SK-N-MC (cell line): ENCODE results near the gene CAMK2N1.

Experiments used
- DNase-seq: peaks from one replicate; pipeline ENCODE4 v3.0.0-alpha.2; 2011; ENCODE audit warnings: low read depth, low spot score
- H3K27ac ChIP-seq: fragments of 200-600 bp; sonication (generic); 2 replicates; pipeline ENCODE4 v1.5.1; 2016; ENCODE audit warnings: mixed run types
- H3K36me3 ChIP-seq: fragments of 200-600 bp; sonication (generic); 2 replicates; pipeline ENCODE4 v1.6.1; 2017; ENCODE audit warnings: antibody characterized with exemption, low read length, mixed read lengths; ENCODE audit not compliant: insufficient read depth
- H3K4me3 ChIP-seq: fragments of 200-600 bp; sonication (generic); 2 replicates; pipeline ENCODE4 v1.5.1; 2016
- H3K9ac ChIP-seq: fragments of 200-600 bp; sonication (generic); 2 replicates; pipeline ENCODE4 v1.8.0; 2017; ENCODE audit warnings: mixed run types, mixed read lengths; ENCODE audit not compliant: insufficient read length
- H3K9me3 ChIP-seq: fragments of 200-600 bp; sonication (generic); 2 replicates; pipeline ENCODE4 v1.6.1; 2017; ENCODE audit warnings: low read depth, mild to moderate bottlenecking, antibody characterized with exemption, low read length, moderate library complexity, mixed read lengths
- EZH2 ChIP-seq: fragments of 200-600 bp; sonication (generic); IDR thresholded peaks from one replicate; pipeline ENCODE4 v1.6.1; 2017; ENCODE audit warnings: antibody characterized with exemption
- FOXP2 ChIP-seq: optimal IDR thresholded peaks from 2 replicates; pipeline ENCODE3; 2011; ENCODE audit warnings: mild to moderate bottlenecking, moderate library complexity; ENCODE audit not compliant: insufficient read depth; ENCODE audit errors: extremely low read length, control extremely low read depth
- POLR2AphosphoS5 ChIP-seq: IDR thresholded peaks from 2 replicates; pipeline ENCODE4 v1.6.1; 2012; ENCODE audit warnings: mild to moderate bottlenecking, low read depth, low read length, borderline replicate concordance

The CAMK2N1 gene

GRCh38 chr1:20492751-20493150 lies 6.7 kb upstream of the CAMK2N1 start:
- no peaks in the 10 kb centered on the region for H3K36me3 ChIP-seq
- H3K9me3 ChIP-seq: no peaks in the 10 kb centered on the region
- H3K4me3 ChIP-seq: no peak overlapping the region
- no peak overlapping the region for H3K9ac ChIP-seq
- no peak overlapping the region for H3K27ac ChIP-seq
- TF ChIP-seq EZH2 (no peak), FOXP2 (no peak), POLR2AphosphoS5 (no peak)
- DNase-seq: no peak

- TF ChIP-seq EZH2 (no peak), FOXP2 (no peak), POLR2AphosphoS5 (no peak)
- Histone ChIP-seq H3K4me3 (no peak overlapping the region), H3K9ac (no peak overlapping the region), H3K36me3 (no peaks in the 10 kb centered on the region), H3K27ac (no peak overlapping the region), H3K9me3 (no peaks in the 10 kb centered on the region)
- no peak for DNase-seq
Observed at GRCh38 chr1:20491866-20492265, 5.9 kb upstream of the CAMK2N1 start.

- no peaks in the 10 kb centered on the region for H3K36me3 ChIP-seq
- no peak for DNase-seq
- H3K27ac ChIP-seq: no peak overlapping the region
- TF ChIP-seq EZH2: no peak
- no peak for TF ChIP-seq FOXP2
- no peak for TF ChIP-seq POLR2AphosphoS5
- H3K4me3 ChIP-seq: no peak overlapping the region
- no peak overlapping the region for H3K9ac ChIP-seq
- no peaks in the 10 kb centered on the region for H3K9me3 ChIP-seq
Observed at GRCh38 chr1:20491178-20491577, 5.2 kb upstream of the CAMK2N1 start.

- H3K9me3 ChIP-seq: no peaks in the 10 kb centered on the region
- H3K9ac ChIP-seq: no peak overlapping the region
- H3K27ac ChIP-seq: no peak overlapping the region
- H3K4me3 ChIP-seq: no peak overlapping the region
- H3K36me3 ChIP-seq: no peaks in the 10 kb centered on the region
- no peak for TF ChIP-seq EZH2
- no peak for TF ChIP-seq POLR2AphosphoS5
- TF ChIP-seq FOXP2: no peak
- DNase-seq: no peak
Observed at GRCh38 chr1:20487236-20487590, 1.2 kb upstream of the CAMK2N1 start.

- no peak overlapping the region for H3K9ac ChIP-seq
- no peak overlapping the region for H3K27ac ChIP-seq
- TF ChIP-seq EZH2: peak; percentile 83
- TF ChIP-seq POLR2AphosphoS5: no peak
- DNase-seq: no peak
- no peaks in the 10 kb centered on the region for H3K9me3 ChIP-seq
- H3K36me3 ChIP-seq: no peaks in the 10 kb centered on the region
- H3K4me3 ChIP-seq: peak overlapping the region; percentile 74
Observed at GRCh38 chr1:20486457-20487235, 636 bp upstream of the CAMK2N1 start.

- H3K9me3 ChIP-seq: no peaks in the 10 kb centered on the region
- DNase-seq: no peak
- no peak overlapping the region for H3K27ac ChIP-seq
- no peaks in the 10 kb centered on the region for H3K36me3 ChIP-seq
- TF ChIP-seq EZH2 (peak; percentile 89), FOXP2 (no peak), POLR2AphosphoS5 (no peak)
- H3K9ac ChIP-seq: no peak overlapping the region
- H3K4me3 ChIP-seq: no peak overlapping the region; the same call in 1 of the 2 replicates
Observed at GRCh38 chr1:20484519-20485462, 1.2 kb downstream of the CAMK2N1 start.

GRCh38 chr1:20483833-20484518 lies 2.0 kb downstream of the CAMK2N1 start:
- no peak overlapping the region for H3K27ac ChIP-seq
- no peak overlapping the region for H3K4me3 ChIP-seq
- no peaks in the 10 kb centered on the region for H3K9me3 ChIP-seq
- no peaks in the 10 kb centered on the region for H3K36me3 ChIP-seq
- DNase-seq: no peak
- no peak overlapping the region for H3K9ac ChIP-seq
- TF ChIP-seq EZH2 (no peak), FOXP2 (no peak), POLR2AphosphoS5 (no peak)

GRCh38 chr1:20483098-20483832 lies 2.7 kb downstream of the CAMK2N1 start:
- DNase-seq: no peak
- Histone ChIP-seq H3K36me3 (no peaks in the 10 kb centered on the region), H3K9ac (no peak overlapping the region), H3K27ac (no peak overlapping the region), H3K4me3 (no peak overlapping the region), H3K9me3 (no peaks in the 10 kb centered on the region)
- TF ChIP-seq EZH2 (no peak), POLR2AphosphoS5 (no peak), FOXP2 (no peak)
